Adrenal gland (tissue), 5 donors: ENCODE data around the gene CRHBP.

Source experiments
- CTCF ChIP-seq, 6 experiments: fragments of 450-650 bp in 4 of 6; fragments of 200-600 bp in 2 of 6; sonication (generic) in 1 of 6; IDR thresholded peaks; 1 replicate in 5 of 6; 2 replicates in 1 of 6; pipeline versions ENCODE4 v1.5.1 to v1.8.0; 2016 to 2021; ENCODE audit warnings: antibody characterized with exemption in 6 of 6, mild to moderate bottlenecking in 2 of 6, moderate library complexity in 1 of 6
- POLR2A ChIP-seq, 2 donors: fragments of 450-650 bp; IDR thresholded peaks; one replicate each; pipeline ENCODE4 v1.6.1; 2017; ENCODE audit warnings: antibody characterized with exemption in 2 of 2, mild to moderate bottlenecking in 2 of 2, moderate library complexity in 1 of 2
- donor health status: DM: no; HTN: no; CAD: no.

DNA sequence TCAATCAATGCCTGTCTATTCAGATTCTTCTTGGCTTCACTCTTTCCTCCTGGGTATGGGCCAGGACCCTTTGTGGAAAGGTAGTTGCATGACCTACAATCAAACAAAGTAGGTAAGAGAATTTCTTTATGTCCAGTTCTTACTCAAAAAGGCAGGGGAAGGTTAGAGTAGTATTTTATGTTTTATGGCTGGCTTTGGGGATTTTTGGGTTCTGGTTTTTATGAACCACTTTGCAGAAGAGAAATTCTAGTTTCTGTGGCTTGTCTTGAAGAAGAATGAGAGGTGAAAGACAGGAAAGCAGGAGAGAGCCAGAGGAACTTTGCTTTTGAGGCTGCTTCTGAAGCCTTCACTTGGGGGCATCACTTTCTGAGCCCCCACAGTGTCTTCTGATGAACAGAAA is 14.7 kb upstream of the CRHBP start:
- TF ChIP-seq CTCF (IDR thresholded peaks at IDR 0.05) (no peak), POLR2A (IDR thresholded peaks at IDR 0.05) (no peak)
